HG02571 (cell line): ENCODE results near the gene TBC1D5.
"Not testable (repeated sequence)": the region's sequence is repeated elsewhere in the genome, so short reads cannot be mapped to it uniquely, and the experiment has no call there.

Source experiments
- ATAC-seq: cut with Tn5 transposase; IDR thresholded peaks from one replicate; pipeline ENCODE4 v1.9.1; 2021; ENCODE audit warnings: mild to moderate bottlenecking, moderate library complexity; ENCODE audit not compliant: unreplicated experiment

The TBC1D5 gene

DNA sequence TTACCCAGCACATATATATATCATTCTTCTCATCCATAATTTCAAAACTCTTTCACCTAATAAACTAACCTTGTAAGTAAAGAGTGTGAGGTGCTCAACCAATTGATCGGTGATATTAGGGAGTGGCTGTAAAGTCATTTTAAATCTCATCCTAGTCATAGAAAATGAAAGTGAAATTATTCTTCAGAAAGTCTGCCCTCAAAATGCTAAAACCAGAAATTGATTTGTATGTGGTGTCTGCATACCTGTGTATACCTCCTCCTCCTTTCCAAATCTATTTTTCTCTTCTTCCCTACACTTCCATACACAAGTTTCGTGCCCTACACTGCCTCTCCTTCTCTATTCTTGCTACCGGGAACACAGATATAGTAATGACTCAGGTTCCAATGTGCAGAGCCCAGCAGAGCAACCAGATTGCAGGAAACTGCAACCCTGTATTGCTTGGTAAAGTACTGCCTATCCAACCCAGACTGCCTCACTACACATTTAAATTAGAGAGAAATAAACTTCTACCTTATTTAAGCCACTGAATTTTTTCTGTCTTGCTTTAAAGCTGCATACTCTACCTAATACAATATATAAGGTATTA, 7.4 kb upstream of the TBC1D5 start:
- ATAC-seq: no peak

- ATAC-seq: peak; percentile 38
These were observed 6.8 kb upstream of the TBC1D5 start for GRCh38 chr3:17749281-17749680.

- ATAC-seq: peak; percentile 9
These were observed 5.4 kb upstream of the TBC1D5 start for GRCh38 chr3:17747890-17748247.

- peak; percentile 59 for ATAC-seq
These were observed 4.9 kb upstream of the TBC1D5 start for GRCh38 chr3:17747174-17747889.

DNA sequence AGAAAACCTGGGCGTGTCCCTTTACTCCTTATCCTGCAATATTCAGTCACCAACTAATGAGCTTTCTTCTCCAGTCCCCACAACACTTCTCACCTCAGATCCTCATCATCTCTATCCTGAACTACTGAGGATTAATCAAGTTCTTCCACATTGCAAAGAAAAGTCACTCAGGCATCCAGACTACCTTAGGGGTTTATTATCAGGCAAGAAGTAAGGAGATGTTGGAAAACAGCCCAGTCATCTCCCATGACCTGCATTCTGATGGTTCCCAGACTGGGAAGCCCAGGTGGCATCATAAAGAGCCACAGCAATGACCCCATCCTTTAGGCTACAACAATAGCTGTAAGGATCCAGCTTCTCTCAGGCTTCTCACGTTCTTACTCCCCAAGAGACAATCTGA, 3.5 kb upstream of the TBC1D5 start:
- no peak for ATAC-seq

- no peak for ATAC-seq
These were observed 2.9 kb upstream of the TBC1D5 start for GRCh38 chr3:17745301-17745700.

- ATAC-seq: no peak
These were observed 2.3 kb upstream of the TBC1D5 start for GRCh38 chr3:17744693-17745092.

- ATAC-seq: no peak
These were observed 1.2 kb upstream of the TBC1D5 start for GRCh38 chr3:17743658-17743995.

- ATAC-seq: no peak
These were observed 638 bp upstream of the TBC1D5 start for GRCh38 chr3:17742880-17743657.

GRCh38 chr3:17741621-17742101, 770 bp downstream of the TBC1D5 start:
- ATAC-seq: no peak

DNA sequence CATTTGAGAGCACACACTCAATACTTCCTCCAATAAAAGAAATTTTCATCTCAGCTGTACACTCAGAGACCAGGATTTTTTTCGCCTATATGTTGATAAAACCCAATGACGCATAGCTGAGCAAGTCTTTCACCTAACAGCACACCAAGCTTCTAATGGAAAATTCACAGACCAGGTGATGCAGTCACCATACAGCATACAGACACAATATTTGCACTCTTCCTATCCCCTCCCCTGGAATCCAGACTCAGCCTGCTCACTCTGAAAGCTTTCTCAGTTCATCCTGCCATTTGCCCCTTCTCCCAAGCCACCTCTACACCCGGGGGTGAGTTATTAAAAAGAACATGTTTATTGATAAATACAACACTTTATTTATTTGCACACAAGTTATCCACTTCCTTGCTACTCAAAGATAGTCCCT, 1.7 kb downstream of the TBC1D5 start:
- no peak for ATAC-seq

GRCh38 chr3:17738921-17739320, 3.5 kb downstream of the TBC1D5 start:
- ATAC-seq: no peak

GRCh38 chr3:17738219-17738618, 4.2 kb downstream of the TBC1D5 start:
- no peak for ATAC-seq

- no peak for ATAC-seq
These were observed 4.8 kb downstream of the TBC1D5 start for GRCh38 chr3:17737591-17737990.

DNA sequence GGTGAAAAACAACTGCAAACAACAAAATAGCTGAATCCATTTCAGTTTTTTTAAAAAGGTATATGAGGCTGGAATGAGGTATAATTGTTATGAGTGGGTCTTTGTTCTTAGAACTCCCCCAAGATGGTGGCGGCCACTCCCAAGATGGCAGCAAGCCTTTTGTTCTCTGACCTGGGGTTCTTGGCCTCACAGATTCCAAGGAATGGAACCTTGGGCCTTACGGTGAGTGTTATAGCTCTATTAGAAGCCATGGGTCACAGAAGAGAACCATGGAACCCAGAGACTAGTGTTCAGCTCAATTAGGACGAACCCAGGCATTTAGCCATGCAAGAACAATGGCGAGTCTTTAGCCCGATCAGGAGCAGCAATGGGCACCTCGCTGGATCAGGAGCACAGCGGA, 7.1 kb downstream of the TBC1D5 start:
- ATAC-seq: not testable (repeated sequence)

- no peak for ATAC-seq
These were observed 8.7 kb downstream of the TBC1D5 start for GRCh38 chr3:17733768-17734167.

- no peak for ATAC-seq
These were observed 9.2 kb downstream of the TBC1D5 start for GRCh38 chr3:17733215-17733614.

DNA sequence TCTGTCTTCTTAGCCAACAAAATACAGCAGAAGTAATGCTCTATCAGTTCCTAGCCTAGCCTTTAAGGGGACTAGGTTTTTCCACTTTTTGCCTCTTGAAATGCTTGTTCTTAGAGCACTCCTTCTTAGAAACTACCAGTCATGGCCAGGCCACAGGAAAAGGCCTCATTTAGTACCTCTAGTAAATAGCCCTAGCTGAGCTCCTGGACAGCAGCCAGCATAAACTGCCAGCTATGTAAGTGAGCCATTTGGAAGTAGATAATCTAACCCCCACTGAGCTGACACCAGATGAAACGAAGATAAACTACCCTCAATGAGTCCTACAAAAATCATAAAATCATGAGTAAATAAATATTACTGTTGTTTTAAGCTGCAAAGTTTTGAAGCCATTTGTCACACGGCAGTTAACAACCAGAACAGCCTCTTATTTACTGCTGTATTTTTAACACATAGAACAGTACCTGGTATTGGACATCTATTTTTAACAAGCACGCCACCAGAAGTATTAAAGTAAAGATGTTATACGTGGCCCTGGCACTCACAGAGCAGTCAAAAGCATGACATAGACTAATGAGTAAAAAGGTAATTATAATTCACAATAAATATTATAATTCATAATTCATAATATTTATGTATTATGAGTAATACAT, 12.0 kb downstream of the TBC1D5 start:
- ATAC-seq: no peak

- ATAC-seq: no peak
These were observed 16.1 kb downstream of the TBC1D5 start for GRCh38 chr3:17726313-17726712.

DNA sequence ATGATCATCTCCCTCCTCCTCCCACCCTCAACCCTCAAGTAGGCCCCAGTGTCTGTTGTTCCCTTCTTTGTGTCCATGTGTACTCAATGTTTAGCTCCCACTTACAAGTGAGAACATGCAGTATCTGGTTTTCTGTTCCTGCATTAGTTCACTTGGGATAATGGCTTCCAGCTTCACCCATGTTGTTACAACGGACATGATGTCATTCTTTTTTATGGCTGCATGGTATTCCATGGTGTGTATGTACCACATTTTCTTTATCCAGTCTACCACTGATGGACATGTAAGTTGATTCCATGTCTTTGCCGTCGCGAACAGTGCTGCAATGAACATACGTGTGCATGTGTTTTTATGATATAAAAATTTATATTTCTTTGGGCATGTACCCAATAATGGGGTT, 16.6 kb downstream of the TBC1D5 start:
- not testable (repeated sequence) for ATAC-seq

DNA sequence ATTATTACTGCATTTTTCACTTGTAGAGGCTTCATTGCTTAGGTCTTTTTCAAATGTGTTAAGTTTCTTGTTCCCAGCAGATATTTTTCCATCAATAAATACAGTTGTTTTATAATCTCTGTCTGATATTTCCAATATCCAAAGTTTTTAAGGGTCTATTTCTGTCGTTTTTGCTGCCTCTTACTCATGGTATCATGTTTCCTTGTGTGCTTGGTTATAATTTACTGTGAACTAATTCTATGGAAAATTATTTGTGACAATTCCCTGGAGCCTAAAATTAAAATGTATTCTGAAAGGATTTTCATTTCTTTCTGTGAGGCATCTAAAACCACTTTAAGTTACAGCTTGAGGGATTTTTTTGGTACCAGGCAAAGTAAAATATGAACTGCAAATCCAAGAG, 17.5 kb downstream of the TBC1D5 start:
- no peak for ATAC-seq

DNA sequence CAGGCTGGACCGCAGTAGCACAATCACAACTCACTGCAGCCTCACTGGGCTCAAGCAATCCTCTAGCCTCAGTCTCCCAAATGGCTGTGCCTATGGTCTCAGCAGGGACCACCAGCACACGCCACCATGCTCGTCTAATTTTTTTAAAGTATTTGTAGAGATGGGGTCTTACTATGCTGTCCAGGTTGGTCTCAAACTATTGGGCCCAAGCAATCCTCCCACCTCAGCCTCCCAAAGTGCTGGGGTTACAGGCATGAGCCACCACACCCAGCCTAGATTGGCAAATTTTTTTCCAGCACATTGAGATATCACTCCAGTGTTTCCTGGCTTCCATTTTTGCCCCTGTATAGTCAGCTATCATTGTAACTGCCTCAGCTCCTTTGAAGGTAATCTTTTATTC, 18.3 kb downstream of the TBC1D5 start:
- ATAC-seq: no peak
